Nephron (organoid): ENCODE data around the gene ARSG.

Experiments
- H3K27ac Mint-ChIP-seq, 3 experiments: 2 replicates each; pipeline ENCODE4 v1.8.0; 2020; ENCODE audit warnings: mixed read lengths in 3 of 3, mild to moderate bottlenecking in 2 of 3, moderate library complexity in 1 of 3
- H3K27me3 Mint-ChIP-seq: 2 replicates; pipeline ENCODE4 v1.8.0; 2021; ENCODE audit warnings: low read depth, mild to moderate bottlenecking, moderate library complexity, mixed read lengths
- H3K36me3 Mint-ChIP-seq: 2 replicates; pipeline ENCODE4 v1.8.0; 2020; ENCODE audit warnings: low read depth, mixed read lengths
- H3K4me1 Mint-ChIP-seq: 2 replicates; pipeline ENCODE4 v1.8.0; 2020; ENCODE audit warnings: mixed read lengths
- H3K4me3 Mint-ChIP-seq, 3 experiments: 2 replicates each; pipeline ENCODE4 v1.8.0; 2020; ENCODE audit warnings: mild to moderate bottlenecking in 3 of 3, mixed read lengths in 3 of 3, moderate library complexity in 2 of 3
- H3K9me3 Mint-ChIP-seq: 2 replicates; pipeline ENCODE4 v1.8.0; 2020; ENCODE audit warnings: mixed read lengths
- TF ChIP-seq, protein P1 (sequence below), 3 experiments: fragments of 200-600 bp; sonication (generic); IDR thresholded peaks; one replicate each; pipeline ENCODE4 v1.5.0; 2021; ENCODE audit warnings: antibody characterized with exemption in 3 of 3; ENCODE audit not compliant: unreplicated experiment in 3 of 3

Gene ARSG

DNA sequence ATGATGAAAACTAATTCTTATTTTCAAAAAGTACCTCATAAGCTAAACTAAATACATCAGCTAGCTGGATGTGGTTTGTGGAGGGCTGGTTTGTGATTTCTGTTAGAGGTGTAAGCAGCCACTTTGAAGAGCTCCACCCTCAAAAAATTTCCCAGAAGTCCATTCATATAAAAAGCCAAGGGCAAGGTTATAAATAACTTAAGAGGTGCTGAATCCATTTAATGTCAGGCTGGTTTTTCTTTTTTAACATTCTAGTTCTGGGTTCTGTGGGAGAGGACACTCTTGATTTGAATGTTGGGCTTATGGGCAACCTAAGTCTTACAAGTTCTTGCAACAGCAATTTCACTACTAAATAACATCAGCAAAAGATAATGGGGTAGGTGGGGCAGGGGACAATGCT is 169.4 kb downstream of the ARSG start:
- H3K27me3 Mint-ChIP-seq = peaks cover 4% of the 10 kb centered on the region
- no peaks in the 10 kb centered on the region for H3K36me3 Mint-ChIP-seq
- TF ChIP-seq, protein P1, sequence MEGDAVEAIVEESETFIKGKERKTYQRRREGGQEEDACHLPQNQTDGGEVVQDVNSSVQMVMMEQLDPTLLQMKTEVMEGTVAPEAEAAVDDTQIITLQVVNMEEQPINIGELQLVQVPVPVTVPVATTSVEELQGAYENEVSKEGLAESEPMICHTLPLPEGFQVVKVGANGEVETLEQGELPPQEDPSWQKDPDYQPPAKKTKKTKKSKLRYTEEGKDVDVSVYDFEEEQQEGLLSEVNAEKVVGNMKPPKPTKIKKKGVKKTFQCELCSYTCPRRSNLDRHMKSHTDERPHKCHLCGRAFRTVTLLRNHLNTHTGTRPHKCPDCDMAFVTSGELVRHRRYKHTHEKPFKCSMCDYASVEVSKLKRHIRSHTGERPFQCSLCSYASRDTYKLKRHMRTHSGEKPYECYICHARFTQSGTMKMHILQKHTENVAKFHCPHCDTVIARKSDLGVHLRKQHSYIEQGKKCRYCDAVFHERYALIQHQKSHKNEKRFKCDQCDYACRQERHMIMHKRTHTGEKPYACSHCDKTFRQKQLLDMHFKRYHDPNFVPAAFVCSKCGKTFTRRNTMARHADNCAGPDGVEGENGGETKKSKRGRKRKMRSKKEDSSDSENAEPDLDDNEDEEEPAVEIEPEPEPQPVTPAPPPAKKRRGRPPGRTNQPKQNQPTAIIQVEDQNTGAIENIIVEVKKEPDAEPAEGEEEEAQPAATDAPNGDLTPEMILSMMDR (IDR thresholded peaks at IDR 0.05; ENCODE audit: unreplicated experiment in 3 of 3) = no peak
- peaks cover 49% of the 10 kb centered on the region for H3K4me1 Mint-ChIP-seq
- no peak overlapping the region for H3K4me3 Mint-ChIP-seq
- no peak overlapping the region for H3K27ac Mint-ChIP-seq
- H3K9me3 Mint-ChIP-seq = no peaks in the 10 kb centered on the region

DNA sequence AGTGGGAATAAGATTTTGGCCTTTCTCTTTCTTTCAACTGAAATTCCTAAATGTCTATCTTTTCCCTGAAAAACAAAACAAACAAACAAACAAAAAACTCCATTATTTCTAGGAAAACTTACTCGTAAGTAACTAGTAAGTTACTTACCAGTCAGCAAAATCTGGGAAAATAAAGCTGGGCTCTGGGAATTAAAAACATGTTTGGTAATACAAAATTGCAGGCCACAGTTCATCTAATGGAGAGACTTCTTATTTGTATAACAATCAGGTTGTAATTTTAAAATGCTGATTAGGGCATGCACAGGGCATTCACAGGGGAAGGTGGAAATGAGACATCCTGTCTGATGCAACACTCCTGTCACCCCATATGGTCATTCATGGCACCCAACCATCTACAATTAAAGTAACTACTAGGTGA is 169.8 kb downstream of the ARSG start:
- H3K36me3 Mint-ChIP-seq = no peaks in the 10 kb centered on the region
- H3K9me3 Mint-ChIP-seq = no peaks in the 10 kb centered on the region
- H3K4me3 Mint-ChIP-seq = no peak overlapping the region
- TF ChIP-seq, protein P1 (IDR thresholded peaks at IDR 0.05; ENCODE audit: unreplicated experiment in 3 of 3) = no peak
- H3K4me1 Mint-ChIP-seq = peaks cover 49% of the 10 kb centered on the region
- H3K27ac Mint-ChIP-seq = no peak overlapping the region
- peaks cover 4% of the 10 kb centered on the region for H3K27me3 Mint-ChIP-seq

DNA sequence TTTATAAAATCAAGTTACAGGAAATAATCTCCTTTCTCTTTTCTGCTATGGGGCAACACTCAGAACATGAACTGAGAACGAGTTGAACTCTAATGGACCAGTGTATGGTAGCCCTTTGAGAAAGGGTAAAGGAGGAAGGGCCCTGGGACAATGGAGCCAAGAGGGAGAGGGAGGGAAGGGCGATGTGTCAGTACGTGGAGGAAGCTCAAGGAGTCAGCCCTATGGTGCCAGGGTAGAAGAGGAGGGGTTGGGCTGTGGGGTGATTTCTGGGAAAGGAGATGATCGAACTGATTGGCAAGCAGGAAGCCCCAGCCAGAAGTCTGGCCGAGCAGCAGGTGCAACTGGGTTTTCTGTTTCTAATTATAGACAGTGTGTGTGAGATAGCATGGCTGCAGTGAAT is 170.3 kb downstream of the ARSG start:
- Mint-ChIP-seq H3K36me3 (no peaks in the 10 kb centered on the region), H3K27me3 (peaks cover 4% of the 10 kb centered on the region), H3K9me3 (no peaks in the 10 kb centered on the region), H3K4me3 (peak overlapping the region in 1 of 3 experiments; percentile 20), H3K4me1 (peaks cover 46% of the 10 kb centered on the region), H3K27ac (no peak overlapping the region)
- TF ChIP-seq, protein P1 (IDR thresholded peaks at IDR 0.05; ENCODE audit: unreplicated experiment in 3 of 3) = no peak

DNA sequence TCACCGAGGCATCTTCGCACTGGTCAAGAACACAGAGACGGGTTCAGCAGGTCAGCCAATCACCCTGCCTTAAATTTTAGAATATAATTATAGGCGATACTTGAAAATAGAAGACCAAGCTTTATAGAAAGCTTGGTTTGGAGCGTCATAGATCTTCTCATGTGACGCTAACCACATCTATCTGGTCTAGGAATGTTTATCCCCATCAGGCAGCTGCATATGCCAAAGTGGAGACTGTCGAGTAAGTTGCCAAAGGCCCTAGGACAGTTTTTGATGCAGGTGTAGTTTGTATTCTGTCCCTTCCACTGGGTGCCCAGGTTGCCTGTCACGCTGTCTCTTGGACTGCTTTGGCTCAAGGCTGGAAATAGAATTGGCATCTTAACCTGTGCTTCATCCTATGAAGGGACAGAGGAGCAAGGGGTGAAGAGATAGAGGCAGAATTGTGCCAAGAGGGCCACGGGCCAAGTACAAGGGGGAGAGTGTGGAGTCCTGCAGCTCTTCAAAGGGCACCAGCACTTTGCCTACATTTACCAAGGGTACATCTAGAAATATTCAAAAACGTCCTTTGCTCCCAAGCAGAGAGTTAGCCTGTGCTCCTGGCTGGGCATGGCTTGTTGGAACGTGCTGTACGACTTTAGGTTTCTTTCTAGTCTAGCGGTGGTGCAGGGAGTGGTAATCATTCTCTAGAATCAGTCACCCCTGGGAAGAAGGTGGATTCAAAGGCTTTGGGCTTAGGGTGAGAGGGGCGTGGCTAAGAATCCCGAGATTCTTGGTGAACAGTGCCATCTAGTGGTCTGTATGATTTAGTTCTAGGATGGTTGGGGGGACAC is 171.3 kb downstream of the ARSG start:
- Mint-ChIP-seq H3K36me3 (no peaks in the 10 kb centered on the region), H3K4me3 (peak overlapping the region in 1 of 3 experiments; percentile 19), H3K9me3 (no peaks in the 10 kb centered on the region), H3K4me1 (peaks cover 44% of the 10 kb centered on the region), H3K27me3 (peaks cover 4% of the 10 kb centered on the region), H3K27ac (peak overlapping the region in 2 of 3 experiments; percentile 2 to 35)
- TF ChIP-seq, protein P1 (IDR thresholded peaks at IDR 0.05; ENCODE audit: unreplicated experiment in 3 of 3) = peak; percentile 56 to 79 (median 75)

DNA sequence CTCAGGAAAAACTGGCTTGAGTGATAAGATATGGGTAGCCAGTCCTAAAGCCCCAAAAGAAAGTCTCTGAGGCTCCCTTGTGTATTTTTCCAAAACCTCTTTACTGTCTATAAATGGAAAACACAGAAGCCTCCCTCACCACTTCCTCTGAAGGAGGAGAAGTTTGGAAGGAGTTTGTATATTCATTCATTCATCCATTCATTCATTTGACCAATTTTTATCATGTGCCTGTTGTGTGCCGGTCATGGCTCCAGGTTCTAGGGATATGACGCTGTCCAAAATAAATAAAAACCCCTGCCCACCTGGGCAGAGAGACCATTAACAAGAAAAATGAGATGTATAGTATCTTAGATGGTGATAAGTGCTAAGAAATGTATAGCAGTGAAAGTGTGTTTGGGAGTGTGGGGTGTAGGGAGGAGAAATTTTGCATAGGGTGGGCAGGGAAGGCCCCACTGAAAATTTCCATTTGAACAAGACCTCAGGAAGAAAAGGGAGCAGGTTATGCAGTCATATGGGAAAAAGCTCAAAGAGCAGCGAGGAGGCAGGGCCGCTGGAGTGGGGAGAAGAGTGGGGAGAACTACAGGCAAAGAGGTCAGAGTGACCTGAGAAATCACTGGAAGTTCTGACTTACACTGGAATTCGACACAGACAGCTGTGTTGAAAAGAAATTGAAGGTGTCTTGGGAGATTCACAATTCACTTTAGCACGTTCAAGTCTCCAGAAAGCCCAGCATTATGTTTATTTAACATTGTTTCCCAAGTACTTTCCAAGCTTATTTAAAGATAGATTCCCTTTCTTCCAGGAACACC is 172.1 kb downstream of the ARSG start:
- Mint-ChIP-seq H3K27ac (peak overlapping the region in 1 of 3 experiments; percentile 42), H3K4me1 (peaks cover 42% of the 10 kb centered on the region), H3K36me3 (no peaks in the 10 kb centered on the region), H3K27me3 (peaks cover 4% of the 10 kb centered on the region), H3K9me3 (no peaks in the 10 kb centered on the region), H3K4me3 (peak overlapping the region in 1 of 3 experiments; percentile 19)
- TF ChIP-seq, protein P1 (IDR thresholded peaks at IDR 0.05; ENCODE audit: unreplicated experiment in 3 of 3) = peak in 1 of 3 experiments; percentile 7
